ENCODE data around the gene FES. TPM values are rescaled to one million over a fixed set of nuclear protein-coding genes. Genes with fewer than 3 reads are reported as not detected.

Gene FES
- total and polyA plus RNA-seq, 2 donors (not counting 1 experiment from before 2014, with no cell fraction given): 5.5 to 31.2 TPM

GRCh38 chr15:90875549-90875981 lies 8.7 kb upstream of the FES start:
- no peak overlapping the region for H3K27ac ChIP-seq (ENCODE audit: insufficient read depth, low read length)
- H3K79me2 ChIP-seq (ENCODE audit: control insufficient read depth, insufficient read depth, low read length): peaks cover 36% of the 10 kb centered on the region
- H3K27me3 ChIP-seq (ENCODE audit: control insufficient read depth, insufficient read depth, low read length): no peaks in the 10 kb centered on the region
- no peak overlapping the region for H3K9ac ChIP-seq (ENCODE audit: insufficient read depth, low read length)
- no peak overlapping the region for H2AFZ ChIP-seq (ENCODE audit: low read length)
- no peaks in the 10 kb centered on the region for H4K20me1 ChIP-seq (ENCODE audit: control insufficient read depth, extremely low read depth, insufficient read depth, low read length)
- peaks cover 19% of the 10 kb centered on the region for H3K36me3 ChIP-seq (ENCODE audit: control insufficient read depth, insufficient read depth, low read length)
- peaks cover 12% of the 10 kb centered on the region for H3K4me1 ChIP-seq (ENCODE audit: control insufficient read depth, extremely low read depth, insufficient read depth, low read length)
- TF ChIP-seq EZH2 (IDR thresholded peaks at IDR 0.05; ENCODE audit: low read length, missing control alignments): no peak
- no peak for TF ChIP-seq CTCF (conservative IDR thresholded peaks at IDR 0.05 in 1 of 2, IDR thresholded peaks at IDR 0.05 in 1 of 2; ENCODE audit: low read depth in 1 of 2, low read length in 2 of 2)
- no peak for DNase-seq (ENCODE audit: low read depth in 2 of 2)
- H3K4me3 ChIP-seq (replicated peaks in 1 of 4; ENCODE audit: control extremely low read depth in 1 of 4, insufficient read depth in 1 of 4, low read depth in 3 of 4, low read length in 4 of 4): no peak overlapping the region
- H3K9me3 ChIP-seq (ENCODE audit: control insufficient read depth, insufficient read depth, low read depth, low read length): no peaks in the 10 kb centered on the region
- H3K4me2 ChIP-seq (ENCODE audit: extremely low read depth, insufficient read depth, low read length): no peak overlapping the region

- H3K27me3 ChIP-seq (ENCODE audit: control insufficient read depth, insufficient read depth, low read length): no peaks in the 10 kb centered on the region
- DNase-seq (ENCODE audit: low read depth in 2 of 2): no peak
- H3K4me3 ChIP-seq (replicated peaks in 1 of 4; ENCODE audit: control extremely low read depth in 1 of 4, insufficient read depth in 1 of 4, low read depth in 3 of 4, low read length in 4 of 4): no peak overlapping the region
- H3K79me2 ChIP-seq (ENCODE audit: control insufficient read depth, insufficient read depth, low read length): peaks cover 34% of the 10 kb centered on the region
- no peaks in the 10 kb centered on the region for H4K20me1 ChIP-seq (ENCODE audit: control insufficient read depth, extremely low read depth, insufficient read depth, low read length)
- no peak overlapping the region for H3K27ac ChIP-seq (ENCODE audit: insufficient read depth, low read length)
- H3K9me3 ChIP-seq (ENCODE audit: control insufficient read depth, insufficient read depth, low read depth, low read length): no peaks in the 10 kb centered on the region
- no peak for TF ChIP-seq EZH2 (IDR thresholded peaks at IDR 0.05; ENCODE audit: low read length, missing control alignments)
- H3K4me2 ChIP-seq (ENCODE audit: extremely low read depth, insufficient read depth, low read length): no peak overlapping the region
- H3K4me1 ChIP-seq (ENCODE audit: control insufficient read depth, extremely low read depth, insufficient read depth, low read length): peaks cover 10% of the 10 kb centered on the region
- H3K9ac ChIP-seq (ENCODE audit: insufficient read depth, low read length): no peak overlapping the region
- peaks cover 20% of the 10 kb centered on the region for H3K36me3 ChIP-seq (ENCODE audit: control insufficient read depth, insufficient read depth, low read length)
- H2AFZ ChIP-seq (ENCODE audit: low read length): no peak overlapping the region
Observed at GRCh38 chr15:90876046-90876445, 8.3 kb upstream of the FES start.

- Histone ChIP-seq H3K79me2 (ENCODE audit: control insufficient read depth, insufficient read depth, low read length) (peaks cover 33% of the 10 kb centered on the region), H2AFZ (ENCODE audit: low read length) (no peak overlapping the region), H3K9ac (ENCODE audit: insufficient read depth, low read length) (no peak overlapping the region), H4K20me1 (ENCODE audit: control insufficient read depth, extremely low read depth, insufficient read depth, low read length) (no peaks in the 10 kb centered on the region), H3K9me3 (ENCODE audit: control insufficient read depth, insufficient read depth, low read depth, low read length) (no peaks in the 10 kb centered on the region), H3K4me2 (ENCODE audit: extremely low read depth, insufficient read depth, low read length) (no peak overlapping the region), H3K36me3 (ENCODE audit: control insufficient read depth, insufficient read depth, low read length) (peaks cover 22% of the 10 kb centered on the region), H3K27me3 (ENCODE audit: control insufficient read depth, insufficient read depth, low read length) (no peaks in the 10 kb centered on the region), H3K27ac (ENCODE audit: insufficient read depth, low read length) (no peak overlapping the region), H3K4me1 (ENCODE audit: control insufficient read depth, extremely low read depth, insufficient read depth, low read length) (peaks cover 10% of the 10 kb centered on the region), H3K4me3 (replicated peaks in 1 of 4; ENCODE audit: control extremely low read depth in 1 of 4, insufficient read depth in 1 of 4, low read depth in 3 of 4, low read length in 4 of 4) (no peak overlapping the region)
- TF ChIP-seq CTCF (conservative IDR thresholded peaks at IDR 0.05 in 1 of 2, IDR thresholded peaks at IDR 0.05 in 1 of 2; ENCODE audit: low read depth in 1 of 2, low read length in 2 of 2) (no peak), EZH2 (IDR thresholded peaks at IDR 0.05; ENCODE audit: low read length, missing control alignments) (no peak)
- DNase-seq (ENCODE audit: low read depth in 2 of 2): no peak
Observed at GRCh38 chr15:90876512-90877170, 7.7 kb upstream of the FES start.
